GM12873 (cell line): ENCODE results near the gene TOMM22.

ENCODE experiments used
- CTCF ChIP-seq: IDR thresholded peaks from 2 replicates; pipeline ENCODE4 v1.5.1; 2012; ENCODE audit warnings: low read depth, mild to moderate bottlenecking, moderate library complexity, low read length, control low read depth; ENCODE audit not compliant: insufficient read depth; ENCODE audit errors: missing control alignments

TOMM22 gene

GRCh38 chr22:38652859-38653258 is 28.9 kb upstream of the TOMM22 start:
- no peak for TF ChIP-seq CTCF

- no peak for TF ChIP-seq CTCF
These were observed 28.0 kb upstream of the TOMM22 start for GRCh38 chr22:38653741-38654140.

GRCh38 chr22:38655519-38656255 is 26.1 kb upstream of the TOMM22 start:
- no peak for TF ChIP-seq CTCF

GRCh38 chr22:38656256-38657044 is 25.3 kb upstream of the TOMM22 start, which contains the start of the genes CBY1 and FAM227A:
TSS of gene CBY1 (plus strand) at chr22:38656638. CDS start at chr22:38668055, 11,417 bp downstream.
TSS of gene FAM227A (minus strand) at chr22:38656392. CDS start at chr22:38650168, 6,224 bp downstream.
- TF ChIP-seq CTCF = no peak

GRCh38 chr22:38657045-38657909 is 24.5 kb upstream of the TOMM22 start:
- no peak for TF ChIP-seq CTCF

GRCh38 chr22:38674888-38675287 is 6.9 kb upstream of the TOMM22 start:
- TF ChIP-seq CTCF = no peak
